ENCODE measurements around the gene C11orf58. TPM values are rescaled to one million over a fixed set of nuclear protein-coding genes. Genes with fewer than 3 reads are reported as not detected.

C11orf58 gene
- 164 and 221 TPM in 2 replicates for total RNA-seq (2014; rRNA removed; shearing (Covaris generic))
- polyA plus RNA-seq (2016; fragmentation: Nextera tagmentation; extraction: Ambion mirVana) = 248 and 280 TPM in 2 replicates
- long read RNA-seq, transcript C11orf58-201 (5 exons, 2,049 nt) = major isoform, 259 of 290 reads
- long read RNA-seq, transcript C11orf58-206 (3 exons, 762 nt) = minor isoform, 5 of 290 reads
- long read RNA-seq, partial matches to known transcripts = 2 of 290 reads
- long read RNA-seq, other reads (novel, unspliced or antisense) = 24 of 290 reads

DNA sequence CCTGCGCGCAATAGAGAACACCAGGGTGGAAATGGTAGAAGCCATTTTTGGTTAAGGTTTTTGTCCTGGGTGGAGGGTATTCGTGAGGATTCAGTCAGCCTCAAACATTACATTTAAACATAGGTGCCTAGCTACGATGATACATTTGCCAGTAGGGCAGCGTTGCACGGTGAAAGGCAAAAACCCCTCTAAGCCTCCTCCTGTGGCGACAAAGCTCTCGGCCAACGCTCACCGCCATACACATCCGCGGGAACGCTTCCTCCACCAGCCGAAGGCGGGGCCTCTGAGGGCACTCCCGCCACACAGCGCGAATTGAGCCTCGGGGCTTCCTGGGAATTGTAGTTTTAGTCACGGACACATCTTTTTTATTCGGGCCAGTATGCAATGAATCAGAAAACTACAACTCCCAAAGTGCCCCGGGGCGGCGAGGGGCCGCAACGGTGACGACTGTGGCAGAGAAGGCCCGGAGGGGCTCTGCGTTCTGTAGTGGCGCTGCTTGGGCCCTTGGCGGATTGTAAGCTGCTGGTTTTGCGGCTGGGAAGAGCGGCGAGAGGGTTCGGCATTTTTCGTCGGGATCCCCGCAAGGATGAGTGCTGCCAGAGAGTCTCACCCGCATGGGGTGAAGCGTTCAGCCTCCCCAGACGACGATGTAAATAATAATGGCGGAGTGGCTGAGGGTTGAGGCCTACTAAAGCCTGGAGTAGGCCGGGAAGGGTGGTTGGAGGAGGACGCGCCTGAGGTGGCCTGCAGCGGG is at the start of gene C11orf58:
Gene C11orf58 (plus strand): TSS at position 455 of the 754 bp plus-strand sequence. CDS start 132 bp downstream, at position 587.
- Histone ChIP-seq H3K27ac (ENCODE audit: low read depth) (peak within 1 kb of the TSS; percentile 82), H3K27me3 (ENCODE audit: insufficient read depth) (no peaks in the 10 kb centered on the region), H3K4me3 (peak within 1 kb of the TSS; percentile 73), H3K36me3 (ENCODE audit: insufficient read depth) (no peaks in the 10 kb centered on the region), H3K4me1 (ENCODE audit: insufficient read depth) (peaks cover 19% of the 10 kb centered on the region), H3K4me2 (peak within 1 kb of the TSS; percentile 89), H4K20me1 (replicated peaks; ENCODE audit: insufficient read depth) (peaks cover 33% of the 10 kb centered on the region), H3F3A (replicated peaks; ENCODE audit: low read depth) (no peaks in the 10 kb centered on the region), H3K9me2 (ENCODE audit: insufficient read depth) (no peaks in the 10 kb centered on the region), H2AFZ (peak within 1 kb of the TSS; percentile 35), H3K79me2 (replicated peaks; ENCODE audit: insufficient read depth) (peaks cover 48% of the 10 kb centered on the region)
- Mint-ChIP-seq H3K36me3 (ENCODE audit: low read depth) (peaks cover 23% of the 10 kb centered on the region), H3K4me1 (peaks cover 10% of the 10 kb centered on the region), H3K9me3 (no peaks in the 10 kb centered on the region; the same call in 2 of the 3 replicates), H3K27ac (no peak within 1 kb of the TSS), H3K4me3 (no peak within 1 kb of the TSS; the same call in 2 of the 3 replicates), H3K27me3 (ENCODE audit: insufficient read depth, low read depth, poor library complexity) (no peaks in the 10 kb centered on the region)
- DNase-seq (ENCODE audit: low spot score) (peak; percentile 98), ATAC-seq (peak; percentile 97)
- TF ChIP-seq EZH2phosphoT487 (IDR thresholded peaks at IDR 0.05; ENCODE audit: unreplicated experiment) (no peak), JUNB (IDR thresholded peaks at IDR 0.05; ENCODE audit: unreplicated experiment) (no peak), CREB1 (CRISPR knock-in tag; IDR thresholded peaks at IDR 0.05; ENCODE audit: low read depth) (peak; percentile 86), EZH2 (IDR thresholded peaks at IDR 0.05; ENCODE audit: low read depth, unreplicated experiment) (no peak), NANOG (IDR thresholded peaks at IDR 0.05; ENCODE audit: borderline replicate concordance) (no peak), POLR2AphosphoS5 (IDR thresholded peaks at IDR 0.05; ENCODE audit: low read depth) (peak; percentile 92), STAT1 (IDR thresholded peaks at IDR 0.05; ENCODE audit: unreplicated experiment) (no peak), ZNF114 (CRISPR knock-in tag; IDR thresholded peaks at IDR 0.05) (no peak), ZNF331 (CRISPR knock-in tag; IDR thresholded peaks at IDR 0.05; ENCODE audit: low read depth) (no peak)
- TF ChIP-seq, protein P1, sequence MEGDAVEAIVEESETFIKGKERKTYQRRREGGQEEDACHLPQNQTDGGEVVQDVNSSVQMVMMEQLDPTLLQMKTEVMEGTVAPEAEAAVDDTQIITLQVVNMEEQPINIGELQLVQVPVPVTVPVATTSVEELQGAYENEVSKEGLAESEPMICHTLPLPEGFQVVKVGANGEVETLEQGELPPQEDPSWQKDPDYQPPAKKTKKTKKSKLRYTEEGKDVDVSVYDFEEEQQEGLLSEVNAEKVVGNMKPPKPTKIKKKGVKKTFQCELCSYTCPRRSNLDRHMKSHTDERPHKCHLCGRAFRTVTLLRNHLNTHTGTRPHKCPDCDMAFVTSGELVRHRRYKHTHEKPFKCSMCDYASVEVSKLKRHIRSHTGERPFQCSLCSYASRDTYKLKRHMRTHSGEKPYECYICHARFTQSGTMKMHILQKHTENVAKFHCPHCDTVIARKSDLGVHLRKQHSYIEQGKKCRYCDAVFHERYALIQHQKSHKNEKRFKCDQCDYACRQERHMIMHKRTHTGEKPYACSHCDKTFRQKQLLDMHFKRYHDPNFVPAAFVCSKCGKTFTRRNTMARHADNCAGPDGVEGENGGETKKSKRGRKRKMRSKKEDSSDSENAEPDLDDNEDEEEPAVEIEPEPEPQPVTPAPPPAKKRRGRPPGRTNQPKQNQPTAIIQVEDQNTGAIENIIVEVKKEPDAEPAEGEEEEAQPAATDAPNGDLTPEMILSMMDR (conservative IDR thresholded peaks at IDR 0.05; ENCODE audit: low read depth in 2 of 2) = no peak
- TF ChIP-seq, protein P2, sequence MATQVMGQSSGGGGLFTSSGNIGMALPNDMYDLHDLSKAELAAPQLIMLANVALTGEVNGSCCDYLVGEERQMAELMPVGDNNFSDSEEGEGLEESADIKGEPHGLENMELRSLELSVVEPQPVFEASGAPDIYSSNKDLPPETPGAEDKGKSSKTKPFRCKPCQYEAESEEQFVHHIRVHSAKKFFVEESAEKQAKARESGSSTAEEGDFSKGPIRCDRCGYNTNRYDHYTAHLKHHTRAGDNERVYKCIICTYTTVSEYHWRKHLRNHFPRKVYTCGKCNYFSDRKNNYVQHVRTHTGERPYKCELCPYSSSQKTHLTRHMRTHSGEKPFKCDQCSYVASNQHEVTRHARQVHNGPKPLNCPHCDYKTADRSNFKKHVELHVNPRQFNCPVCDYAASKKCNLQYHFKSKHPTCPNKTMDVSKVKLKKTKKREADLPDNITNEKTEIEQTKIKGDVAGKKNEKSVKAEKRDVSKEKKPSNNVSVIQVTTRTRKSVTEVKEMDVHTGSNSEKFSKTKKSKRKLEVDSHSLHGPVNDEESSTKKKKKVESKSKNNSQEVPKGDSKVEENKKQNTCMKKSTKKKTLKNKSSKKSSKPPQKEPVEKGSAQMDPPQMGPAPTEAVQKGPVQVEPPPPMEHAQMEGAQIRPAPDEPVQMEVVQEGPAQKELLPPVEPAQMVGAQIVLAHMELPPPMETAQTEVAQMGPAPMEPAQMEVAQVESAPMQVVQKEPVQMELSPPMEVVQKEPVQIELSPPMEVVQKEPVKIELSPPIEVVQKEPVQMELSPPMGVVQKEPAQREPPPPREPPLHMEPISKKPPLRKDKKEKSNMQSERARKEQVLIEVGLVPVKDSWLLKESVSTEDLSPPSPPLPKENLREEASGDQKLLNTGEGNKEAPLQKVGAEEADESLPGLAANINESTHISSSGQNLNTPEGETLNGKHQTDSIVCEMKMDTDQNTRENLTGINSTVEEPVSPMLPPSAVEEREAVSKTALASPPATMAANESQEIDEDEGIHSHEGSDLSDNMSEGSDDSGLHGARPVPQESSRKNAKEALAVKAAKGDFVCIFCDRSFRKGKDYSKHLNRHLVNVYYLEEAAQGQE (IDR thresholded peaks at IDR 0.05; ENCODE audit: unreplicated experiment) = no peak
- TF ChIP-seq, protein P3, sequence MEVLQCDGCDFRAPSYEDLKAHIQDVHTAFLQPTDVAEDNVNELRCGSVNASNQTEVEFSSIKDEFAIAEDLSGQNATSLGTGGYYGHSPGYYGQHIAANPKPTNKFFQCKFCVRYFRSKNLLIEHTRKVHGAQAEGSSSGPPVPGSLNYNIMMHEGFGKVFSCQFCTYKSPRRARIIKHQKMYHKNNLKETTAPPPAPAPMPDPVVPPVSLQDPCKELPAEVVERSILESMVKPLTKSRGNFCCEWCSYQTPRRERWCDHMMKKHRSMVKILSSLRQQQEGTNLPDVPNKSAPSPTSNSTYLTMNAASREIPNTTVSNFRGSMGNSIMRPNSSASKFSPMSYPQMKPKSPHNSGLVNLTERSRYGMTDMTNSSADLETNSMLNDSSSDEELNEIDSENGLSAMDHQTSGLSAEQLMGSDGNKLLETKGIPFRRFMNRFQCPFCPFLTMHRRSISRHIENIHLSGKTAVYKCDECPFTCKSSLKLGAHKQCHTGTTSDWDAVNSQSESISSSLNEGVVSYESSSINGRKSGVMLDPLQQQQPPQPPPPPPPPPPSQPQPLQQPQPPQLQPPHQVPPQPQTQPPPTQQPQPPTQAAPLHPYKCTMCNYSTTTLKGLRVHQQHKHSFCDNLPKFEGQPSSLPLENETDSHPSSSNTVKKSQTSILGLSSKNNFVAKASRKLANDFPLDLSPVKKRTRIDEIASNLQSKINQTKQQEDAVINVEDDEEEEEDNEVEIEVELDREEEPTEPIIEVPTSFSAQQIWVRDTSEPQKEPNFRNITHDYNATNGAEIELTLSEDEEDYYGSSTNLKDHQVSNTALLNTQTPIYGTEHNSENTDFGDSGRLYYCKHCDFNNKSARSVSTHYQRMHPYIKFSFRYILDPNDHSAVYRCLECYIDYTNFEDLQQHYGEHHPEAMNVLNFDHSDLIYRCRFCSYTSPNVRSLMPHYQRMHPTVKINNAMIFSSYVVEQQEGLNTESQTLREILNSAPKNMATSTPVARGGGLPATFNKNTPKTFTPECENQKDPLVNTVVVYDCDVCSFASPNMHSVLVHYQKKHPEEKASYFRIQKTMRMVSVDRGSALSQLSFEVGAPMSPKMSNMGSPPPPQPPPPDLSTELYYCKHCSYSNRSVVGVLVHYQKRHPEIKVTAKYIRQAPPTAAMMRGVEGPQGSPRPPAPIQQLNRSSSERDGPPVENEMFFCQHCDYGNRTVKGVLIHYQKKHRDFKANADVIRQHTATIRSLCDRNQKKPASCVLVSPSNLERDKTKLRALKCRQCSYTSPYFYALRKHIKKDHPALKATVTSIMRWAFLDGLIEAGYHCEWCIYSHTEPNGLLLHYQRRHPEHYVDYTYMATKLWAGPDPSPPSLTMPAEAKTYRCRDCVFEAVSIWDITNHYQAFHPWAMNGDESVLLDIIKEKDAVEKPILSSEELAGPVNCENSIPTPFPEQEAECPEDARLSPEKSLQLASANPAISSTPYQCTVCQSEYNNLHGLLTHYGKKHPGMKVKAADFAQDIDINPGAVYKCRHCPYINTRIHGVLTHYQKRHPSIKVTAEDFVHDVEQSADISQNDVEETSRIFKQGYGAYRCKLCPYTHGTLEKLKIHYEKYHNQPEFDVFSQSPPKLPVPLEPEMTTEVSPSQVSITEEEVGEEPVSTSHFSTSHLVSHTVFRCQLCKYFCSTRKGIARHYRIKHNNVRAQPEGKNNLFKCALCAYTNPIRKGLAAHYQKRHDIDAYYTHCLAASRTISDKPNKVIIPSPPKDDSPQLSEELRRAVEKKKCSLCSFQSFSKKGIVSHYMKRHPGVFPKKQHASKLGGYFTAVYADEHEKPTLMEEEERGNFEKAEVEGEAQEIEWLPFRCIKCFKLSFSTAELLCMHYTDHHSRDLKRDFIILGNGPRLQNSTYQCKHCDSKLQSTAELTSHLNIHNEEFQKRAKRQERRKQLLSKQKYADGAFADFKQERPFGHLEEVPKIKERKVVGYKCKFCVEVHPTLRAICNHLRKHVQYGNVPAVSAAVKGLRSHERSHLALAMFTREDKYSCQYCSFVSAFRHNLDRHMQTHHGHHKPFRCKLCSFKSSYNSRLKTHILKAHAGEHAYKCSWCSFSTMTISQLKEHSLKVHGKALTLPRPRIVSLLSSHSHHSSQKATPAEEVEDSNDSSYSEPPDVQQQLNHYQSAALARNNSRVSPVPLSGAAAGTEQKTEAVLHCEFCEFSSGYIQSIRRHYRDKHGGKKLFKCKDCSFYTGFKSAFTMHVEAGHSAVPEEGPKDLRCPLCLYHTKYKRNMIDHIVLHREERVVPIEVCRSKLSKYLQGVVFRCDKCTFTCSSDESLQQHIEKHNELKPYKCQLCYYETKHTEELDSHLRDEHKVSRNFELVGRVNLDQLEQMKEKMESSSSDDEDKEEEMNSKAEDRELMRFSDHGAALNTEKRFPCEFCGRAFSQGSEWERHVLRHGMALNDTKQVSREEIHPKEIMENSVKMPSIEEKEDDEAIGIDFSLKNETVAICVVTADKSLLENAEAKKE (CRISPR knock-in tag; IDR thresholded peaks at IDR 0.05) = no peak
- TF ChIP-seq, protein P4, sequence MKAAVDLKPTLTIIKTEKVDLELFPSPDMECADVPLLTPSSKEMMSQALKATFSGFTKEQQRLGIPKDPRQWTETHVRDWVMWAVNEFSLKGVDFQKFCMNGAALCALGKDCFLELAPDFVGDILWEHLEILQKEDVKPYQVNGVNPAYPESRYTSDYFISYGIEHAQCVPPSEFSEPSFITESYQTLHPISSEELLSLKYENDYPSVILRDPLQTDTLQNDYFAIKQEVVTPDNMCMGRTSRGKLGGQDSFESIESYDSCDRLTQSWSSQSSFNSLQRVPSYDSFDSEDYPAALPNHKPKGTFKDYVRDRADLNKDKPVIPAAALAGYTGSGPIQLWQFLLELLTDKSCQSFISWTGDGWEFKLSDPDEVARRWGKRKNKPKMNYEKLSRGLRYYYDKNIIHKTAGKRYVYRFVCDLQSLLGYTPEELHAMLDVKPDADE (IDR thresholded peaks at IDR 0.05) = peak; percentile 93

Measured in GM23338 (cell line).